ENCODE data around the gene AP3S2. TPM values are rescaled to one million over a fixed set of nuclear protein-coding genes. Genes with fewer than 3 reads are reported as not detected.
"Not testable (repeated sequence)": the region's sequence is repeated elsewhere in the genome, so short reads cannot be mapped to it uniquely, and the experiment has no call there.

AP3S2 gene
- total RNA-seq, 2 experiments from 2014 or later = 25.3 to 28.1 TPM

DNA sequence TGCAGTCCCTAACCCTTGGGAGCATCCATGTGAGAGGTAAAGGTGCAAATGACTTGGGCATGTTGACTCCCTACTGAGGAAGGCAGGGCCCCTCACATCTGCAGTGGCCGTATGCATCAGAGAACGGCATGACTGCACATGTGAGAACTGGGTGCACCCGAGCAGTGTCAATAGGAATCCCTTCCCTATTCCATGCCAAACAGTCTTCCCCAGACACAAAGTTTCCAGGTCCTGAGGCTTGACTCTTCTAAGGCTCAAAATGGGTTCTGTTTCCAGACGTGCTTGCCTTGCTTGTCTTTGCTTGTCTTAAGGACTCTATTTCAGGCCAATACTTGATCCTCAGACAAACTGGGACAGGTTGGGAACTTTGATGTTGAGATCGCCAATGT is 58.6 kb downstream of the AP3S2 start:
- ChIA-PET POLR2A (no interaction called here), CTCF (interaction anchor here (2.7 kb wide), 1 partner anchor 40 kb away, joined by 8 read pairs; no protein-coding TSS in a partner anchor)
- Mint-ChIP-seq H3K4me3 (no peak overlapping the region), H3K4me1 (peaks cover 12% of the 10 kb centered on the region), H3K27me3 (no peaks in the 10 kb centered on the region), H3K27ac (no peak overlapping the region), H3K9me3 (no peaks in the 10 kb centered on the region), H3K36me3 (ENCODE audit: low read depth) (peaks cover 23% of the 10 kb centered on the region)
- DNase-seq = no peak

DNA sequence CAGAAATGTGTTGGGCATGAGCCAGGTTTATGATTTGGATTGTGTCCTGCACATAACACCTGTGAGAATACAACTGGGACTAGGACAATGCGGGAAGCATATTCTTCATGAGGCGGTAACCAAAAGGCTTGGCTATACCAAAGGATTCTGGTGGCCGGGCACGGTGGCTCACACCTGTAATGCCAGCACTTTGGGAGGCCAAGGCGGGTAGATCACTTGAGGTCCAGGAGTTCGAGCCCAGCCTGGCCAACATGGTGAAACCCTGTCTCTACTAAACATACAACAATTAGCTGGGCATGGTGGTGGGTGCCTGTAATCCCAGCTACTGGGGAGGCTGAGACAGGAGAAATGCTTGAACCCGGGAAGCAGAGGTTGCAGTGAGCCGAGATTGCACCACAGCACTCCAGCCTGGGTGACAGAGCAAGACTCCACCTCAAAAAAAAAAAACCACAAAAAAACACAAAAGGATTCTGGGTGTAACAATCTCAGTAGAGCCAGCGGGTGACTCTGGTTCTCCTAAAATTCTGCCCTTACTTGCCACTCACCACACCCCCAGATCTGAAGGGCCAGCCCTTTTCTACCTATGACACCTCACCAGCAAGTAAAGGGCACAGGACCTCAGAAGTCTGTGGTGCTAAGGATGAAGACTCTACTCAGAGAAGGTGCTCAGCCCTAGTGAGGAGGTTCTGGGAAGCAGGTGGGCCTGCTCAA is 59.2 kb downstream of the AP3S2 start:
- peaks cover 20% of the 10 kb centered on the region for H3K36me3 Mint-ChIP-seq (ENCODE audit: low read depth)
- DNase-seq, H3K27me3 Mint-ChIP-seq, H3K4me3 Mint-ChIP-seq, H3K9me3 Mint-ChIP-seq, H3K27ac Mint-ChIP-seq, POLR2A ChIA-PET: not testable (repeated sequence)
- H3K4me1 Mint-ChIP-seq = peaks cover 12% of the 10 kb centered on the region
- CTCF ChIA-PET = interaction anchor here (1.0 kb wide), 1 partner anchor 49 kb away, joined by 3 read pairs; no protein-coding TSS in a partner anchor

DNA sequence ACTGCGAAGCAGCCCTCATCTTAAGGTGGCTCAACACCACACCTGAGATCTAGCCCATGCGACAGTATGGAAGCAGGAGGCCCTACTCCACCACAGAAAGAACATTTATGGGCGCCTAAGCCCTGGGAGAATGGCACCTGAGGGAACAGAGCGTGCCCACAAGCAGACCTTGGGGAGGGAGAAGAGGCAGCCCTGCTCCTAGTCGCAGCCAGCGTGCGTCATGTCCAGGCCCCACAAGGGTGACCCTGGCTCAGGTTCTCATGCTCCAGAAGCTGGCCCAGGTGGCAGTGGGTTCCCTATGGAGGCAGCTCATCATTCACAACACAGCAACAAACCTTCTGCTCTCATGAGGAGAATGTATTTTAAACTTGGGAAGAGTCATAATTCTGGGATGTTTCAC is 59.8 kb downstream of the AP3S2 start:
- no peak for DNase-seq
- H3K9me3 Mint-ChIP-seq = no peaks in the 10 kb centered on the region
- peaks cover 12% of the 10 kb centered on the region for H3K4me1 Mint-ChIP-seq
- H3K36me3 Mint-ChIP-seq (ENCODE audit: low read depth) = peaks cover 20% of the 10 kb centered on the region
- ChIA-PET POLR2A (no interaction called here), CTCF (interaction anchor here (1.0 kb wide), 1 partner anchor 49 kb away, joined by 3 read pairs; no protein-coding TSS in a partner anchor)
- no peak overlapping the region for H3K4me3 Mint-ChIP-seq
- H3K27ac Mint-ChIP-seq = no peak overlapping the region
- no peaks in the 10 kb centered on the region for H3K27me3 Mint-ChIP-seq

DNA sequence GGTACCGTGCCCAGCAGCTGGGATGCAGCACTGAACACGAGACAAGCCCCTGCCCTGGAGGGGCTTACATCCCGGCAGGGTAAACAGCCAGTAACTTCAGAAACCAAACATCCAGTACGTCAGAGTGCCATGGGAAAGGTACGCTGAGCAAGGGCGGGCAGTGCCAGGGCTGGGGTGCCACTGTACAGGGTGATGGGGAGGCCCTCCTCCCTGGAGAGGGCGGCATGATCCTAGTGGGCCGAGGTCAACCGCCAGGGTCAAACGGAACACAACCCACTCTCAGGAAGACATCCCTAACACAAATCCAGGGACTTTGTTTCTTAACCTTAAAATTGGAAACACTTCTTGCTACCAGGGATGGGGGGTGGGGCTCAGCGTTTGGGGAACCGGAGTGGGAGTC is 63.2 kb downstream of the AP3S2 start:
- H3K9me3 Mint-ChIP-seq = no peaks in the 10 kb centered on the region
- ChIA-PET CTCF (no interaction called here), POLR2A (no interaction called here)
- no peak for DNase-seq
- no peak overlapping the region for H3K4me3 Mint-ChIP-seq
- peaks cover 12% of the 10 kb centered on the region for H3K36me3 Mint-ChIP-seq (ENCODE audit: low read depth)
- H3K4me1 Mint-ChIP-seq = no peaks in the 10 kb centered on the region
- H3K27ac Mint-ChIP-seq = no peak overlapping the region
- H3K27me3 Mint-ChIP-seq = no peaks in the 10 kb centered on the region

DNA sequence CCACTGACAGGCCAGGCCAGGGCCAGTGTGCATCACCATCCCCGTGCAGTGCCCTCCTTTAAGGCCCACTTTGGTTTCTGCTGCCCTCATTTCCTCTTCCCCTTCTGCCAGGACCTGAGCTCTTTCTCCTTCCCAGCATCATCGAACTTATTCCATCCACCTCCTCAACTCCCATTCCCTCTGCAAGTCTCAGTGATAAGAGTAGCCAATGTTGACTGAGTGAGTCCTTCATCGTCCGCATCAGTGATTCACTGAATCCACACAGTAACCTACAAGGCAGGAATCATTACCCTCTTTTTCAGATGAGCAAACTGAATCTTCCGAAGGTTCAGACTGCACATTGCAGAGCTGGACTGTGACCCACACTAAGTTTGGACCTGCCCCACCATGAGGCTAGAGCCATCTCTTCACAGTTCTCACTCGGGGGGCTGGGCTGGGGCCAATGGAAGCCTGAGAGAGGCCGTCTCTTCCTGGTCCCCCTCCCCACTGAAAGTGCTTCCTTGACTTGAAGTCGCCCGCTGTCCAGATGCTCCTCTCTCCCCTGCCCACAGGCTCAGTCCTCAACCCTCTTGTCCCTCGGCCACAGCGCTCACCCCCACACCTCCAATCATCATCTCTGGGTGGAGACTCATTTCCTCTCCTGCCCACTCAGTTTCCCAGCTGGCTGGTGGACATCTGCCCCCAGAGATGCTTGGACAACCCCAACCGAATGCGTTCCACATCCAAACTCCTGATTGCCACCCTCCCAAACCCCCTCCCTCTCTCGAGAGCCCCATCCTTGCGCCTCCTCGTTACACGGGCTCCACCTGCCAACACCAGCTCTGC is 64.0 kb downstream of the AP3S2 start:
- Mint-ChIP-seq H3K4me3 (no peak overlapping the region), H3K4me1 (no peaks in the 10 kb centered on the region), H3K9me3 (no peaks in the 10 kb centered on the region), H3K27ac (no peak overlapping the region), H3K27me3 (no peaks in the 10 kb centered on the region), H3K36me3 (ENCODE audit: low read depth) (peaks cover 6% of the 10 kb centered on the region)
- ChIA-PET CTCF (interaction anchor here (2.0 kb wide), 1 partner anchor 17 kb away, joined by 4 read pairs; no protein-coding TSS in a partner anchor), POLR2A (no interaction called here)
- no peak for DNase-seq

DNA sequence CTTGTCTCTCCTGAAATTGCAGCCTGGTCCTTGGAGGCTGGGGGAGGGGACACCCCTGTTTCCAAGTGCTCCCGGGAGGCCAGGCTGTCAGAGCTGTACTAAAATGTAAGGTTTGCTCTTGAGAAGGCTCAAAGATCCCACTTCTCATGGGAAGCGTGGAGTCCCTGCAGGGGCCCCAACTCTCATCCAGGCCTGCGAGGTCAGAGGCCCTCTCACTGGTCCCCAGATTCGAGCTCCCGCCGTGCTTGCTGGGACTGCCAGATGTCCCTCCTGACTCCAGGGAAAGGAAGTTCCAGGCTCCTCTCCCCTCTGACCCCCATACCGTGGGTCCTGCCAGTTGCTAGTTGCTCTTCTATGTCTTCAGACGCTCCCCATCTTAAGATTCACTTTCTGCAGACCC is 64.6 kb downstream of the AP3S2 start:
- no peak for DNase-seq
- Mint-ChIP-seq H3K36me3 (ENCODE audit: low read depth) (peaks cover 5% of the 10 kb centered on the region), H3K4me3 (no peak overlapping the region), H3K27ac (no peak overlapping the region), H3K4me1 (no peaks in the 10 kb centered on the region), H3K27me3 (no peaks in the 10 kb centered on the region), H3K9me3 (no peaks in the 10 kb centered on the region)
- ChIA-PET CTCF (interaction anchor here (1.1 to 2.0 kb wide), 2 partner anchors 9 to 18 kb away, joined by 3 to 4 read pairs; no protein-coding TSS in a partner anchor), POLR2A (no interaction called here)

DNA sequence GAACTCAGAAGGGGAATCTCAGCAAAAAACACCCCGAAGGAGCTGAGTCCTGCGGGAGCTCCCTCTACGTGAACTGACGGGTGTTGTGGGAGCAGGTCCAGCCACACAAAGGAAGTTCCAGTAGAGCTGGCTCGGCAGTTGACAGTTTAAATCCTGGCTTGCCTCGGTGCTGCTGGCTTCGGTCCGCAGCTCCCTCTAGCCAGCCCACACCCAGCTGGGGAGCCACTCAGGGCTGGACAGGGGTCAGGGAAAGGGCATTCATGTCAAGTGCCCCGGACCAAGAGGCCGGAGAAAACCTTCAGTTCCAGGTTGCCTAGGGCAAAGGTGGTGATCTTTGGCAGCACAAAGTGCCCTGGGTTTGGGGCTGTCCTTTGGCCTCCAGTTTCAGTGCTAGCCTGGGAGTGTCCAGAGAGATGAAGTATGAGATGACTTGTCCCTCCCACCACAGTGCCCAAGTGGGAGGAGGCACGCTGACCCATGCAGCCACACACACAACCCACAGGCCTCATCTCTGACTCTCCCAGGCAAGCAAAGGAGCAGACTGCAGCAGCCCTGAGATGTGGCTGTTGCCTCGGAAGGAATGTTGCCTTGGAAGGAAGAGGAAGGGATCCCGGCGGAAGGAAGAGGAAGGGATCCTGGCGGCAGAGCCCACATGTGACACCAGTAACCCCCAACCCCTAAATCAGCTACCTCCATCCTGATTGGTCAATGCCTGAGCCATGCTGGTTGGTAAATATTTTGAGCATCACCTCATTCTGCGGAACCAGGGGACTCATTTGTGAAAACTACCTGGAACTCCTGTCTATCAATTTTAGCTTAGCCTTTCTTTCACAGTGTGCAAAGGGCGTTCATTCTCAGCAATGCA is 65.3 kb downstream of the AP3S2 start:
- peaks cover 3% of the 10 kb centered on the region for H3K36me3 Mint-ChIP-seq (ENCODE audit: low read depth)
- H3K27ac Mint-ChIP-seq = no peak overlapping the region
- no peaks in the 10 kb centered on the region for H3K9me3 Mint-ChIP-seq
- H3K4me1 Mint-ChIP-seq = no peaks in the 10 kb centered on the region
- H3K4me3 Mint-ChIP-seq = no peak overlapping the region
- no peaks in the 10 kb centered on the region for H3K27me3 Mint-ChIP-seq
- no peak for DNase-seq
- CTCF ChIA-PET = interaction anchor here (0.6 to 2.0 kb wide), 4 partner anchors 9 to 100 kb away, joined by 3 to 4 read pairs (median 3); no protein-coding TSS in a partner anchor
- POLR2A ChIA-PET = no interaction called here

DNA sequence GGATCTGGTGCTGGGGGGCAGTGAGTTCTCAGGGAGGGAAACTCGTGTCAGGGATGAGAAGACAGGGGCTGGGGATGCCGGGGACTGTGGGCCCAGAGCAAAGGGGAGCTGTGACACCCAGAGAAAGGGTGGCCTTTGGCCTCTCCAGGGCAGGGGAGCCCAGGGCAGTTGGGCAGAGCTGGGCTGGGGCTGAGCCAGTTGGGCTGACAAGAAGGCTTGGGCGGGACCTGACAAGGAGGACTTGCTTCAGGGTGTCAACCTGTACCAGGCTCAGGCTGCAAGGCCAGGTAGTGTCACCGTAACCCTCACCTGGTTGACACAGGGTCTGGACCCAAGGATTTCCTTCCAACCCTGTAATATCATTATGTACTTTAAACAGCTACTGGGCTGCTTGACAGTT is 66.0 kb downstream of the AP3S2 start:
- H3K27ac Mint-ChIP-seq = no peak overlapping the region
- H3K4me3 Mint-ChIP-seq = no peak overlapping the region
- no peak for DNase-seq
- CTCF ChIA-PET = interaction anchor here (0.6 to 2.0 kb wide), 4 partner anchors 10 to 100 kb away, joined by 3 to 4 read pairs (median 3); no protein-coding TSS in a partner anchor
- H3K36me3 Mint-ChIP-seq (ENCODE audit: low read depth) = no peaks in the 10 kb centered on the region
- no peaks in the 10 kb centered on the region for H3K27me3 Mint-ChIP-seq
- no peaks in the 10 kb centered on the region for H3K9me3 Mint-ChIP-seq
- POLR2A ChIA-PET = no interaction called here
- no peaks in the 10 kb centered on the region for H3K4me1 Mint-ChIP-seq

DNA sequence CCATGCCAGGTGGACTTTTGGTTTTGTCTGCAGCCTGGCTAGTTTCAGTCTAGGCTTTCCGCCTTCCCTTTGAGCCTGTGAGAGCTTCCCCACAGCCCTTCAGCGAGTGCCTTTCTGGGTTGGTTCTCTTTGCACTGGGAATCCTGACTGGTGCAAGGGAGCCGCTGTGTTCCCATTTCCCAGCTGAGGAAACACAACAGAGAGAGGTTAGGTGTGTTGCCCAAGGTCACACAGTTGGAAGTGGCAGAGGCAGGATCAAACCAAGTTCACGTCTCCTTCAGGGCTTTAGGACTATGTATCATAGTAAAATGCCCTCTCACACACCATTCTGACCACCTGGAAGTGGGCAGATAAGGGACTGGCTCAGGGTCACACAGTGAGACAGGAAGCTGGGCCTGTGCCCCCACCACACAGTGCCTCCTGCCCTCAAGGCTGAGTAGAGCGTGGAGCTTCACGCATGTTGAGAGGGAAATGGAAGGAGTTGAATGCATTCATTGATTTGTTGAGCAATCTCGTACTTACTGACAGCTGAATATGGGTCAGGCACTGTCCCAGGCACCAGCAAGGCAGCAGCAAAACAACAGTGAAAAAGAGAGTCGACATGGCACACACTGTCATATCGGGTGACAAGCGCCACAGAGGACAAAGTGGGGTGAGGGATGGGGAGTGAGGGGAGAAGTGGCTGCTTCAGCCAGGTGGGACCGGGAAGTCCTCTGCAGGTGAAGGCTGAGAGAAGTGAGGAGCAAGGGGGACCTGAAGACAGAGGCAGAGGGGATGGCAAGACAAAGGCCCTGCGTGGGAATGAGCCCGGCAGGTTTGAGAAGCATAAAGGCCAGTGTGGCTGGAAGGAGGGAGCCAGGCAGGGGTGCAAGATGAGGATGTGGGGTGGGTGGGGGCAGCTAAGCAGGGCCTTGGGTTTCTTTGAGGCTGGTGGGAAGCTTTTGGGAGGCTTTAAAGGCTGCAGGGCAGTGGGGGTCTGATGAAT is 66.8 kb downstream of the AP3S2 start:
- Mint-ChIP-seq H3K4me1 (no peaks in the 10 kb centered on the region), H3K36me3 (ENCODE audit: low read depth) (no peaks in the 10 kb centered on the region), H3K27ac (no peak overlapping the region), H3K4me3 (no peak overlapping the region), H3K9me3 (no peaks in the 10 kb centered on the region), H3K27me3 (peaks cover 3% of the 10 kb centered on the region)
- ChIA-PET POLR2A (no interaction called here), CTCF (interaction anchor here (1.3 kb wide), 1 partner anchor 48 kb away, joined by 3 read pairs; no protein-coding TSS in a partner anchor)
- DNase-seq = no peak

DNA sequence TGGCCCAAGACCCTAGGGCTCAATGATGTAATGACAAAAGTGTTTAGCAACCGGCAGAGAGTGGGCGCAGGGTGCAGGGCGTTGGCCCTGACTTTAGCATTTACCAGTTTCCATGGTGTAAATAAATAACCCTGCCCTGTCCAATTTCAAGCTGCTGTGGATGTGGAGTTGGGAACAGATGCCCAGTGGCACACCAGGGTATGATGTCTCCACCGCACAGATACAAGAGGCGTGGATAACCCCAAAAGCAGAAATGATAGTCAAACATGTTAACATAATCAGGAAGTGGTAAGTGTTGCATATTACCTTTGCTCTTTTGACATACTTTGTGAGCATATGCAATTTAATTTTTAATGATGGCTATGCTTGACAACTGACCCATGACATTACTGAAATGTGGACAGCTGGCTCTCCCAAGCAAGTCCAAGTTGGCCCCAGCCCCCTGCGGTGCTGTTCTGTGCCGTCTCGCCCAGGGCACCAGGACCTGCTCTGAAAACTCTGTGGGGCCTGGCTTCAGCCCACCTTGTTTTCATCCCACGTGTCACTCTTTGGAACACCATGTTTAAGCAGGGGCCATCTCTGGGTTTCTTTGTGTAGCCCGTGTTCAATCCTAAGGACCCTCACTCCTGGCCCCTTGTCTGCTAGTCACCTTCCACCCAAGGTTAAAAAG is 68.4 kb downstream of the AP3S2 start:
- POLR2A ChIA-PET = no interaction called here
- no peaks in the 10 kb centered on the region for H3K9me3 Mint-ChIP-seq
- peaks cover 12% of the 10 kb centered on the region for H3K27me3 Mint-ChIP-seq
- H3K27ac Mint-ChIP-seq = no peak overlapping the region
- H3K36me3 Mint-ChIP-seq (ENCODE audit: low read depth) = no peaks in the 10 kb centered on the region
- H3K4me3 Mint-ChIP-seq = no peak overlapping the region
- no peak for DNase-seq
- CTCF ChIA-PET = no interaction called here
- H3K4me1 Mint-ChIP-seq = peaks cover 3% of the 10 kb centered on the region

DNA sequence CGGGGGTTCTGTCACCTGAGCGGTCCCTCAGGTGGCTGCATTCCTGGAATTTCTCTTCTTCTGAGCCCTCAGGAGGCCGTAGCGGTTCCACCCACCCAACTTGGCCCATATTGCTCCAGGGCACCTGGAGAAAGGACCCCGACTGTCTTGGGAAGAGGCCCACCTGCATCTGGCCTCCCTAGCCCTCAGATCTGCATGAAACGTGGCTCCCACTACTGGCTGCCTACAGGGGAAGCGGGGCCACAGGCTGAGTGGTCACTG is 69.3 kb downstream of the AP3S2 start:
- CTCF ChIA-PET = no interaction called here
- H3K4me3 Mint-ChIP-seq = no peak overlapping the region
- peaks cover 12% of the 10 kb centered on the region for H3K27me3 Mint-ChIP-seq
- H3K27ac Mint-ChIP-seq = no peak overlapping the region
- H3K4me1 Mint-ChIP-seq = peaks cover 3% of the 10 kb centered on the region
- POLR2A ChIA-PET = no interaction called here
- DNase-seq = no peak
- H3K36me3 Mint-ChIP-seq (ENCODE audit: low read depth) = no peaks in the 10 kb centered on the region
- H3K9me3 Mint-ChIP-seq = no peaks in the 10 kb centered on the region
